Stimulated activated CD4-positive, alpha-beta T cell treated with anti-CD3 and anti-CD28 coated beads, Interleukin-2, amount 100 ng/mL, for 24 hours (primary cell): Measurements from ENCODE around the gene DGKZ.

Experiments
- DNase-seq, 2 donors: peaks; one replicate each; pipeline ENCODE4 v3.0.0-alpha.2; 2020

The DGKZ gene

GRCh38 chr11:46345881-46346484 lies 1.3 kb upstream of the DGKZ start:
- DNase-seq, result peak; percentile 43 to 47

- DNase-seq, result peak; percentile 40 to 42
Observed at GRCh38 chr11:46347637-46348311, 511 bp downstream of the DGKZ start.

GRCh38 chr11:46348566-46349401 lies 1.5 kb downstream of the DGKZ start:
- peak; percentile 55 to 66 for DNase-seq

GRCh38 chr11:46350695-46351094 lies 3.4 kb downstream of the DGKZ start:
- no peak for DNase-seq

- no peak for DNase-seq
Observed at GRCh38 chr11:46351148-46351547, 3.9 kb downstream of the DGKZ start.

- no peak for DNase-seq
Observed at GRCh38 chr11:46351606-46352005, 4.3 kb downstream of the DGKZ start.

GRCh38 chr11:46352063-46352841 lies 5.0 kb downstream of the DGKZ start:
- peak; percentile 76 to 77 for DNase-seq

- peak; percentile 68 to 75 for DNase-seq
Observed at GRCh38 chr11:46353698-46354097, 6.4 kb downstream of the DGKZ start.

GRCh38 chr11:46356924-46357482 lies 9.7 kb downstream of the DGKZ start:
- DNase-seq, result no peak

GRCh38 chr11:46357483-46357936 lies 10.2 kb downstream of the DGKZ start:
- DNase-seq, result no peak

- no peak for DNase-seq
Observed at GRCh38 chr11:46359953-46360352, 12.7 kb downstream of the DGKZ start.

GRCh38 chr11:46360878-46361277 lies 13.6 kb downstream of the DGKZ start:
- DNase-seq, result no peak

- peak; percentile 69 to 71 for DNase-seq
Observed at GRCh38 chr11:46361283-46362155, 14.3 kb downstream of the DGKZ start.

GRCh38 chr11:46362156-46363030 lies 15.1 kb downstream of the DGKZ start:
- no peak for DNase-seq

- DNase-seq, result no peak
Observed at GRCh38 chr11:46363031-46363407, 15.8 kb downstream of the DGKZ start.

- no peak for DNase-seq
Observed at GRCh38 chr11:46363455-46364005, 16.3 kb downstream of the DGKZ start.

GRCh38 chr11:46364056-46364455 lies 16.8 kb downstream of the DGKZ start:
- no peak for DNase-seq

- DNase-seq, result no peak
Observed at GRCh38 chr11:46364791-46365190, 17.5 kb downstream of the DGKZ start.

GRCh38 chr11:46366260-46366659 lies 19.0 kb downstream of the DGKZ start:
- no peak for DNase-seq

- no peak for DNase-seq
Observed at GRCh38 chr11:46366661-46367161, 19.4 kb downstream of the DGKZ start.
